Measurements from ENCODE around the gene WDR37. TPM values are rescaled to one million over a fixed set of nuclear protein-coding genes. Genes with fewer than 3 reads are reported as not detected.

WDR37 gene
- total RNA-seq, 1 experiment from 2014 or later: 10.4 TPM

GRCh38 chr10:1103551-1103950 is 47.4 kb downstream of the WDR37 start:
- Mint-ChIP-seq H3K36me3 (peaks cover 58% of the 10 kb centered on the region), H3K4me3 (no peak overlapping the region), H3K27me3 (ENCODE audit: low read depth) (no peaks in the 10 kb centered on the region), H3K4me1 (peaks cover 12% of the 10 kb centered on the region), H3K9me3 (no peaks in the 10 kb centered on the region), H3K27ac (no peak overlapping the region)
- DNase-seq (ENCODE audit: low spot score) (no peak), ATAC-seq (no peak)
- ChIA-PET POLR2A (no interaction called here), CTCF (no interaction called here)
- TF ChIP-seq MAX (CRISPR knock-in tag; IDR thresholded peaks at IDR 0.05) (no peak), ZNF423 (CRISPR knock-in tag; IDR thresholded peaks at IDR 0.05) (no peak), AR (CRISPR knock-in tag; IDR thresholded peaks at IDR 0.05) (no peak)

- H3K36me3 Mint-ChIP-seq: peaks cover 63% of the 10 kb centered on the region
- ATAC-seq (no peak), DNase-seq (ENCODE audit: low spot score) (no peak)
- ChIA-PET CTCF (no interaction called here), POLR2A (no interaction called here)
- no peak overlapping the region for H3K27ac Mint-ChIP-seq
- TF ChIP-seq GRHL2 (CRISPR knock-in tag; IDR thresholded peaks at IDR 0.05; ENCODE audit: insufficient replicate concordance, severe bottlenecking) (no peak), E2F5 (CRISPR knock-in tag; IDR thresholded peaks at IDR 0.05) (no peak), NFE2L1 (CRISPR knock-in tag; IDR thresholded peaks at IDR 0.05) (no peak), ZNF532 (CRISPR knock-in tag; IDR thresholded peaks at IDR 0.05; ENCODE audit: borderline replicate concordance) (no peak), MAX (CRISPR knock-in tag; IDR thresholded peaks at IDR 0.05) (no peak), PRDM15 (CRISPR knock-in tag; IDR thresholded peaks at IDR 0.05) (no peak)
- TF ChIP-seq, protein P1, sequence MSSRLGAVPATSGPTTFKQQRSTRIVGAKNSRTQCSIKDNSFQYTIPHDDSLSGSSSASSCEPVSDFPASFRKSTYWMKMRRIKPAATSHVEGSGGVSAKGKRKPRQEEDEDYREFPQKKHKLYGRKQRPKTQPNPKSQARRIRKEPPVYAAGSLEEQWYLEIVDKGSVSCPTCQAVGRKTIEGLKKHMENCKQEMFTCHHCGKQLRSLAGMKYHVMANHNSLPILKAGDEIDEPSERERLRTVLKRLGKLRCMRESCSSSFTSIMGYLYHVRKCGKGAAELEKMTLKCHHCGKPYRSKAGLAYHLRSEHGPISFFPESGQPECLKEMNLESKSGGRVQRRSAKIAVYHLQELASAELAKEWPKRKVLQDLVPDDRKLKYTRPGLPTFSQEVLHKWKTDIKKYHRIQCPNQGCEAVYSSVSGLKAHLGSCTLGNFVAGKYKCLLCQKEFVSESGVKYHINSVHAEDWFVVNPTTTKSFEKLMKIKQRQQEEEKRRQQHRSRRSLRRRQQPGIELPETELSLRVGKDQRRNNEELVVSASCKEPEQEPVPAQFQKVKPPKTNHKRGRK (CRISPR knock-in tag; IDR thresholded peaks at IDR 0.05; ENCODE audit: borderline replicate concordance): no peak
- H3K27me3 Mint-ChIP-seq (ENCODE audit: low read depth): no peaks in the 10 kb centered on the region
- peaks cover 16% of the 10 kb centered on the region for H3K4me1 Mint-ChIP-seq
- H3K9me3 Mint-ChIP-seq: no peaks in the 10 kb centered on the region
- H3K4me3 Mint-ChIP-seq: no peak overlapping the region
Observed at GRCh38 chr10:1104971-1105370, 48.8 kb downstream of the WDR37 start.

Data from WTC11 (cell line).